ENCODE data around the gene ACSF3.

ACSF3 gene

DNA sequence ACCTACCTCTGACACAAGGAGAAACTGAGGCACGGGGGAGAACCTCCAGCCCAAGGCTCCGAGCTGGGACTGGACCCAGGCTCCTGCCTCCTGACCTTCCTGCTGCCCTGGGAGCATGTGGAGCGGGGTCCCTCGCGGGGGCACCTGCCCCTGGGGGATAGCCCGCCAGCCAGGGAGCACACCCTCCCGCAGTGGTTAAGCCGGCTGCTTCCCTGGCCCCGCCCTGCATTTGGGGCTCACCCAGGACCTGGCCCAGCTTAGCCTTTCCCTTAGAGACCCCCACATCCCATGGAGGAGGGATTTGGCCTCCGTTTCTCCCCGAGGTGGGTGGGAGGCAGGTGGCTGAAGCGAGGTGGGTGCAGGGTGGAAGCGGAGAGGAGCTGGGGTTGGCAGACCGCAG lies 76.1 kb downstream of the ACSF3 start:
- TF ChIP-seq, protein P1, sequence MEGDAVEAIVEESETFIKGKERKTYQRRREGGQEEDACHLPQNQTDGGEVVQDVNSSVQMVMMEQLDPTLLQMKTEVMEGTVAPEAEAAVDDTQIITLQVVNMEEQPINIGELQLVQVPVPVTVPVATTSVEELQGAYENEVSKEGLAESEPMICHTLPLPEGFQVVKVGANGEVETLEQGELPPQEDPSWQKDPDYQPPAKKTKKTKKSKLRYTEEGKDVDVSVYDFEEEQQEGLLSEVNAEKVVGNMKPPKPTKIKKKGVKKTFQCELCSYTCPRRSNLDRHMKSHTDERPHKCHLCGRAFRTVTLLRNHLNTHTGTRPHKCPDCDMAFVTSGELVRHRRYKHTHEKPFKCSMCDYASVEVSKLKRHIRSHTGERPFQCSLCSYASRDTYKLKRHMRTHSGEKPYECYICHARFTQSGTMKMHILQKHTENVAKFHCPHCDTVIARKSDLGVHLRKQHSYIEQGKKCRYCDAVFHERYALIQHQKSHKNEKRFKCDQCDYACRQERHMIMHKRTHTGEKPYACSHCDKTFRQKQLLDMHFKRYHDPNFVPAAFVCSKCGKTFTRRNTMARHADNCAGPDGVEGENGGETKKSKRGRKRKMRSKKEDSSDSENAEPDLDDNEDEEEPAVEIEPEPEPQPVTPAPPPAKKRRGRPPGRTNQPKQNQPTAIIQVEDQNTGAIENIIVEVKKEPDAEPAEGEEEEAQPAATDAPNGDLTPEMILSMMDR (conservative IDR thresholded peaks at IDR 0.05; ENCODE audit: low read length): no peak
- H3K4me3 ChIP-seq (ENCODE audit: low read length): no peak overlapping the region
- DNase-seq (ENCODE audit: low read depth): no peak

DNA sequence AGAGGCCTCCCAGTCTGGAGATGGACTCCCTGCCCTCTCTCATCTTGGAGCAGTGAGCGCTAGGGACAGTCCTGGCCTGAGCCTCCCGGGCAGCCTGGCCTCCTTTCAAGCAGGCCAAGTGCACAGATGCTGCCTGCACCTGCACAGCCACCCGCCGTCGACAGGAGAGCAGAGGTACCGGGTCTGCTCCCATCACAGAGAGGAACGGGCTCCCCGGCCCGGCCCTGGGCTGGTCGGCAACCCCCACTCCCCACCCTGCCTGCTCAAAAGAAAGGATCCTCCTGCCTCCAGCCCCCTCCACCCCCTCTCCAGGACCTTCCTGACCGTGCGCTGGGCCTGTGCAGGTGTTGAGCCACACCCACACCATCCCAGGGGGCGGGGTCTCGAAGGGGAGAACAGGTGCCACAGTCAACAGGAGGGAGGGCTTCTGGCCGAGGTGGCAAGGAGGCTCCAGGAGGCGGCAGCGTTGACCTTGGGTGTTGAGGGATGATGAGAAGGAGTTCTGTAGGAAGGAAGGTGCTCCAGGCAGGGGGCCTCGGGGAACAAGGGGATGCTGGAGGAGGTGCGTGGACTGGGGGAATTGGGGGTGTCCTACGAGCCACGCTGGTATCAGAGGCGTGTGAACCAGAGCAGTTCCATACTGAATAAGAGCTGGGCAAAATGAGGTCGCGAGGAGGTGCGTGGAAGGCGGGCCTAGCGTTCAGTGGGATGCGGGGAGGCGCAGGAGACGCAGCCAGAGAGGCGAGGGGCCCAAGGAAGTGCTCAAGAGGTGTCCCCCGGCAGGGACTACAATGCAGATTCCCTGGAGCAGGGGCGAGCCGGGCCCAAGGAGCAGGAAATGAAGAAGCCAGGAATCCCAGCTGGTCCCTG lies 76.9 kb downstream of the ACSF3 start:
- no peak overlapping the region for H3K4me3 ChIP-seq (ENCODE audit: low read length)
- DNase-seq (ENCODE audit: low read depth): no peak

DNA sequence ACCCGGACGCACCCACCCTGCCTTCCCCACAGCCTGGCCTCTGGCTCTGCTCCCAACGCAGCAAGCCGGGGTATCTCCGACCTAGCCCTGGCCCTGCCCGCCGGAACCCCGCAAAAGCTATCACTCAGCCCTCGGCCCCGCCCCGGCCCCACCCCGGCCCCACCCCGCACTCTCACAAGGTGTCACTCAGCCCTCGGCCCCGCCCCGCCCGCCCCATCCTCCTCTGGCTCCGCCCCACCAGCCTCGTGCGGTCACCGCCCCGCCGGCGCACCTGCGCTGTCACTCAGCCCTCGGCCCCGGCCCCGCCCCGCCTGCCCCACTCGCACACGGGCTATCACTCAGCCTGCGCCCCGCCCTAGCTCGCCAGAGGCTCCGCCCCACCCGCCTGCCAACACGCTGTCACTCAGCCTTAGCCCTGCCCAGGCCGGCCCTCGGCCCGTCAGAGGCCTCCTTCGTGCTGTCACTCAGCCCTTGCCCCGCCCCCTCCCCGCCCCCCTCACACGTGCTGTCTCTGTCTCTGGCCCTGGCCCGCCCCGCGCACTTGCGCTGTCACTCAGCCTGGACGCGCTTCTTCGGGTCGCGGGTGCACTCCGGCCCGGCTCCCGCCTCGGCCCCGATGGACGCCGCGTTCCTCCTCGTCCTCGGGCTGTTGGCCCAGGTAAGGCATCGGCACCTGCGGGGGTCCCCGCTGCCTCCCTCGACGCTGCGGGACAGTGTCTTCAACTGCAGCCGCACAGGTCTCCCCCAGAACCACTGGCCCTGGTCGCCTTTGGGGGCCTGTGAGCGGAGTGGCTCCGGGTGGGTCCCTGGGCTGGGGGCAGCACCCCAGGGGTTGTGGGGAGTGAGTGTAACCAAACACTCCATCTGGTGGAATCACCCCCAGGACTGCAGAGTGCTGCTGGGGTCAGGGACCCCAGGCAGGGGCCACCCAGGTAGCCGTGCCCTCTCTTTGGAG lies 77.8 kb downstream of the ACSF3 start, which contains the start of gene CDH15:
Gene CDH15 (plus strand): TSS at position 533 of the 955 bp plus-strand sequence. CDS start 84 bp downstream, at position 617.
- TF ChIP-seq, protein P1 (conservative IDR thresholded peaks at IDR 0.05; ENCODE audit: low read length): no peak
- peak; percentile 78 for DNase-seq (ENCODE audit: low read depth)
- no peak within 1 kb of the TSS for H3K4me3 ChIP-seq (ENCODE audit: low read length)

More for the DNA sequence above, 76.9 kb downstream of the ACSF3 start:
- TF ChIP-seq, protein P1 (conservative IDR thresholded peaks at IDR 0.05; ENCODE audit: low read length): no peak

DNA sequence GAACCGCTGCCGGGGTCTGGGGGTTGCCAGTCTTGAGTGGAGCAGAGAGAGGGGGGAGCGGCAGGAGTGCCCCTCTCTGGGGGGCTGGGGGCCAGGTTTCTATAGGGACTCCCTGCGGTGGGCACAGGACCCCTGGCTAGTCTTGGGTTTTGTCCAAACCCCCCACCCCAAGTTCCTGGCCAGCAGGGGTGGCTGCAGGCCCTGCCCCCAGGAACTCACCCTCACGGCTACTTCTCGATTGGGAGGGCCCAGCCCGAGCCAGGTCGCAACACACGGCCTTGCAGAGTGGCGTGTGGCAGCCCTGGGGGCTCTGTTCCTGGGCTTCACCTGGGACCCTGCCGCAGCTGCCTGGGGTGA lies 78.5 kb downstream of the ACSF3 start:
- no peak for DNase-seq (ENCODE audit: low read depth)
- TF ChIP-seq, protein P1 (conservative IDR thresholded peaks at IDR 0.05; ENCODE audit: low read length): no peak
- H3K4me3 ChIP-seq (ENCODE audit: low read length): no peak overlapping the region

DNA sequence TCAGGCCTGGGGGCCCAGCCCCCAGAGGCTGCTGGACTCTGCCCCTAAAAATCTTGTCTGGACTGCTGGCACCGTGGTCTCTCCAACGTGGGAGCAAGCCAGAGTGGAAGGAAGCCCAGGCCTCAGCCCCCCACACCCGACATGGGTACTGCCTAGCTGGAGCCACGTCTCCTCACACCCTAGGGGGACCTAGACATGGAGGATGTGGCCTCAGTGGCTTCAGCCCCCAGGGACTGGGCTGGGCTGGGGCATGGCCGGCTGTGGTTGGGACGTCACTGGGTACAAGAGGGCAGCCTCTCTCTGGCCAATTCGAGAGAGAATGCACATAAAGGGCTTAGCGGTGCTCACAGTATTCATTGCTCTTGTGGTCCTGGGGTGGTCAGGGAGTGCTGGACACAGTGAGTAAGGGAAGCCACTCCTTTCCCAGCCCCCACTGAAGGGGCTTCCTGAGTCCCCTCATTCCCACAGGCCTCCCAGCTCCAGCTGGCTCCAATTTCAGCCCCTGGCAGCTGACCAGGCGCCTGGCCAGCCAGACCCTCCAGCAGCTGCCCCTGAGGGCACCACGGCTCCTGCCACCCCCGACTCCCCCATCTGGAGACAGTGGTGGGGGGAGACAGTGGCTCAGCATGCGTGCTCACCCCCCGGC lies 79.0 kb downstream of the ACSF3 start:
- DNase-seq (ENCODE audit: low read depth): no peak
- TF ChIP-seq, protein P1 (conservative IDR thresholded peaks at IDR 0.05; ENCODE audit: low read length): no peak
- H3K4me3 ChIP-seq (ENCODE audit: low read length): no peak overlapping the region

DNA sequence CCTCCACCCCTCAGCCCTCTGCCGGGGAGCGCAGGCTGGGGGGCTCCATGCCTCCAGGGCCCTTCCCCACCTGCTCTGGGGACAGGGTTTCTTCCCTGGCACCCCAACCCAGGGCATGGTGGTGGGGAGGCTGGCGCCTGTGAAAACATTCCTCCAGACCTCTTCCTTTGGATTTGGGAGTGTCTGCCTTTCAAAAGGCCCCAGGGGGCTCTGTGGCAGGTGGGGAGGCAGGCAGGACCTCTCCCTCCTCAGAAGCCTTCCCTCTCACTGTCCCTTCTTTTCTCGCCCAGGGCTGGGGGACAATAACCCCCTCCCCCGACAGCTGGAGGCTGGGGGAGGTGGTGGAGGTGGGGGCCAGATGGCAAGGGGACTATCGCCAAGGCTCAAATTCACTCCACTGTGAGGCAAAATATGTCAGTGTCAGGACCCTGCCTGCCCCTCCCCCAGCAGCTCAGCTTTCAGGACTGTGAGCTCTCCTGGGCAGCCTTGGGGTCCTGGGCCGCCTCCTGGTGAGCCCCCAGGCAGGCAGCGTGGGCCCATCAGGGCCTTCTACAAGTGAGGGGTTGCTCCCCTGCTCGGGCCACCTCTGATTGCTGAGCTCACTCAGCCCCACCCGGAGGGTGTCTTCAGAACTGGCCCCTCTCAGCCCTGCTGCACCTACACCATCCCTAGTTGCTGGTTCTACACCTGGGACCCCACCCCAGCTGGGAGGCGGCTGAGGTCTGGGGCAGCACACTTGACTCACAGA lies 79.7 kb downstream of the ACSF3 start:
- no peak for DNase-seq (ENCODE audit: low read depth)
- no peak overlapping the region for H3K4me3 ChIP-seq (ENCODE audit: low read length)
- TF ChIP-seq, protein P1 (conservative IDR thresholded peaks at IDR 0.05; ENCODE audit: low read length): no peak
